Epithelial cell of proximal tubule (primary cell): ENCODE data around the gene SKOR1. TPM values are rescaled to one million over a fixed set of nuclear protein-coding genes. Genes with fewer than 3 reads are reported as not detected.

ENCODE experiments used
- DNase-seq: peaks from one replicate; pipeline ENCODE4 v3.0.0-alpha.2; 2011; ENCODE audit warnings: low read depth
- H3K4me3 ChIP-seq: 2 replicates; pipeline ENCODE4 v1.5.1; 2011; ENCODE audit warnings: low read depth, mild to moderate bottlenecking, low read length
- CTCF ChIP-seq: conservative IDR thresholded peaks from 2 replicates; pipeline ENCODE4 v1.5.1; 2012; ENCODE audit warnings: low read depth, mild to moderate bottlenecking, low read length
- total RNA-seq: library from RNA; depleted of rRNA; stranded (reverse); fragments of >200 nt; gene quantifications from 2 replicates; pipeline ENCODE4 v1.2.3, GENCODE V29; 2015

SKOR1 gene
- total RNA-seq, 1 donor from 2014 or later: not detected

- DNase-seq: no peak
- H3K4me3 ChIP-seq: peak overlapping the region; percentile 73
Observed at GRCh38 chr15:67838789-67839332, 13.6 kb downstream of the SKOR1 start.

GRCh38 chr15:67839499-67839928 is 14.2 kb downstream of the SKOR1 start:
- TF ChIP-seq CTCF: no peak
- no peak for DNase-seq
- peak overlapping the region; percentile 73 for H3K4me3 ChIP-seq

More at GRCh38 chr15:67838789-67839332, 13.6 kb downstream of the SKOR1 start:
- TF ChIP-seq CTCF: no peak

DNA sequence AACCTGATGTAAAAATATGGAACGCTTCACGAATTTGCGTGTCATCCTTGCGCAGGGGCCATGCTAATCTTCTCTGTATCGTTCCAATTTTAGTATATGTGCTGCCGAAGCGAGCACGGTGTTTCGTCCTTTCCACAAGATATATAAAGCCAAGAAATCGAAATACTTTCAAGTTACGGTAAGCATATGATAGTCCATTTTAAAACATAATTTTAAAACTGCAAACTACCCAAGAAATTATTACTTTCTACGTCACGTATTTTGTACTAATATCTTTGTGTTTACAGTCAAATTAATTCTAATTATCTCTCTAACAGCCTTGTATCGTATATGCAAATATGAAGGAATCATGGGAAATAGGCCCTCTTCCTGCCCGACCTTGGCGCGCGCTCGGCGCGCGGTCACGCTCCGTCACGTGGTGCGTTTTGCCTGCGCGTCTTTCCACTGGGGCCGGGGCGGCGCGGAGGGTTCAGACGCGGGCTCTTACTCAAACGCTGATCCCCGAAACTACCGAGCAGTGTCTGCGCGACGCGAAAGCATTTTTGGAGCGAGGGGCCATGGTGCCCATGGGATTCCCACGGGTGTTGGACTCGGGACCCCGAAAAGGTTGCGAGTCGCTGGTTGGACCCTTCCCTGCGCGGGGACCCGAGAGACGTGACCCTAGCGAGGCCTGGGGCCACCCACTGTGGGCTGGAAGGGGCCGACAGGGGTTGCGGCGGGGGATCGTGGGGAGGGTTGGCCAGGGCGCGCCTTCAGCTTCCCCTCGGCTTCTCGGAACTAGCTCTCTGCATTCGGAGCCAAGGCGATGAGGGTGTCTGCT is 14.8 kb downstream of the SKOR1 start, which contains the start of gene RNU6-1:
TSS of gene RNU6-1 (minus strand) at position 117 of the 820 bp plus-strand sequence.
- peak; percentile 74 for DNase-seq
- no peak for TF ChIP-seq CTCF
- peak within 1 kb of the TSS; percentile 73 for H3K4me3 ChIP-seq

DNA sequence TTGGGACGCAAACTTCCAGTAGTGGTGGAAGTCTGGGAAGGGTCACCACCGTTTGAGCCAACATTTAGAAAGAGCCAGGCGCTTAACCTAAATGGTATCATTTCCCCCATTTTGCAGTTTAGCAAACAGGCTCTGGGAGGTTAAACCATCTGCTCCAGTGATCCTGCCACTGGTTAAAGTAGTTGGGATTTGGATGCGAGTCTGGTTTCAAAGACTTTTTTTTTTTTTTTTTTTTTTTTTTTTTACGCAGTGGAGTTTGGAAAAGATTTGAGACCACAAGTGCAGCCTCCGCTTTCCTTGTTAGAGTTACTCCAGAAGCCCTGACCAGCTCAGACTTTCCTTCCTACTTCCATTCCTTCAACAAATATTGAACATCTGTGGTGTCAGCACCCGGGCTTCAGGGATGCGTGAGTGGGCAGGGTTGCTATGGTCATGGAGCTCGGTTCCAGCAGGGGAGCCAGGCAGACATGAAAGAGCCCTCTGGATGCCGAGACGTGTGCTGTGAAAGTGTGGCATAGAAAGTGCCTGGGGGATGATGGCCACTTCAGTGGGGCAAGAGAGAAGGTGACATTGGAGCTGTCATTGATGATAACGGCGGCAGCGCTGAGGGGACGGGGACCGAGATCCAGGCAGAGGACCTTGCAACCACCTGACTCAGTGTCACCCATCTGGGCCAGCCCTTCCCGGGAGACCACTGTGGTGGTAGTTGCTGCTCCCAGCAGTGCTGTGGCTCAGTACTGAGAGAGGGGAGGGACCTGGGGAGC is 15.6 kb downstream of the SKOR1 start:
- H3K4me3 ChIP-seq: peak overlapping the region; percentile 73
- no peak for DNase-seq
- peak; percentile 4 for TF ChIP-seq CTCF

GRCh38 chr15:67841513-67841762 is 16.1 kb downstream of the SKOR1 start:
- no peak for DNase-seq
- no peak for TF ChIP-seq CTCF
- no peak overlapping the region for H3K4me3 ChIP-seq

GRCh38 chr15:67843092-67843501 is 17.8 kb downstream of the SKOR1 start:
- TF ChIP-seq CTCF: no peak
- H3K4me3 ChIP-seq: no peak overlapping the region
- DNase-seq: no peak
